NCI-H2227 (cell line): ENCODE results near the gene GJA3.

Source experiments
- DNase-seq: peaks from one replicate; lab custom pipeline; 2025; ENCODE audit not compliant: unreplicated experiment; lab: John Stamatoyannopoulos, UW

The GJA3 gene

GRCh38 chr13:20129076-20129475 lies 31.8 kb downstream of the GJA3 start:
- no peak for DNase-seq

DNA sequence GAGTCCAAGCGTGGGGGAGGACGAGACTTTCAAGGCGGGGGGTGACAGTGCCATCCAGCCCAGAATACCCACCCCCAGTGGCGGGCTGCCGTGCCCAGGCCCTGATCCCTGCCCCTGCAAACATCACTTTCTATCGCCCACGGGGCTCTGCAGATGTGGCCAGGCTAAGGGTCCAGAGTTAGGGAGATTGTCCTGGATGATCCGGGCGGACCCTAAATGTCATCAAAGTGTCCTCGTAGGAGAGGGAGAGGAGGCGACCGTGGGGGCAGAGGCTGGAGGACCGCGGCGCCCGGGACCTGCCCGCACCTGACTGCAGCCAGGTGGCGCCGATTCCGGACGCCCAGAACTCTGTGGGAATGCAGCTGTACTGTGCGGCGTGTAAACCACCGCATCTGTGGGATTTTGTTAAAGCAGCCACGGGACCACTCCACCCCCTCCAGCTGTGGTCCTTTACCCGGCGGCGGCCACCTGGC lies 32.4 kb downstream of the GJA3 start:
- DNase-seq: no peak

GRCh38 chr13:20127562-20128458 lies 33.0 kb downstream of the GJA3 start:
- DNase-seq: no peak

- no peak for DNase-seq
These were observed 33.6 kb downstream of the GJA3 start for GRCh38 chr13:20127262-20127561.

DNA sequence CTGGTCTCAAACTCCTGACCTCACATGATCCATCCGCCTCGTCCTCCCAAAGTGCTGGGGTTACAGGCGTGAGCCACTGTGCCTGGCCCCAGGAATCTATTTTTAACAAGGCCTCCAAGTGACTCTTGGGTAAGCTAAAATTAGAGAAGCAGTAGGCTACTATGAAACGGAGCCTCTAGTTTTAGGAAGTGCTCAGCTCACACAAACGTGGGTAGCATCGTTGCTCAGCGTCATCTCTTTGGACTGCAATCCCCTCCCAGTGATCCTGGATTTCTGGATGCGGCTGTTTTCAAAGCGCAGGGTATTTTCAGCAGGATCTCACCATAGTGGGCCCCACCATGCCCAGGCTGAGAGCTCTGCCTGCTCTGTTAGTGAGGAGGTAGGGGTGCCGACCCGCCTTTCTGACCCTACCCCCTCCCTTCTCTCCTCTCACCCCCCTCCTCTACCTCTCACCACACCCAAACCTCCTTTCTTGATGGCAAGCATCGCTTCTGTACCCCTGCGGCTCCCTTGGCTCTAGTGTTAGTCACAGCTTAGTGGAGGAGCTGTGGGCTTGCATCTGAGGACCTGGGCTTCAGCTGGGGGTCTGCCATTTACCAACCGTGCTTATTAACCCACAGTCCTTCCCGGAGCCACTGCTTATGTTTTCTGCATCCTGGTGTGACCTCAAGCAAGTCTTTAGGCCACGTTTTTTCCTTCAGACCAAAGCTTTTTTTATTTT lies 34.2 kb downstream of the GJA3 start:
- DNase-seq: no peak

DNA sequence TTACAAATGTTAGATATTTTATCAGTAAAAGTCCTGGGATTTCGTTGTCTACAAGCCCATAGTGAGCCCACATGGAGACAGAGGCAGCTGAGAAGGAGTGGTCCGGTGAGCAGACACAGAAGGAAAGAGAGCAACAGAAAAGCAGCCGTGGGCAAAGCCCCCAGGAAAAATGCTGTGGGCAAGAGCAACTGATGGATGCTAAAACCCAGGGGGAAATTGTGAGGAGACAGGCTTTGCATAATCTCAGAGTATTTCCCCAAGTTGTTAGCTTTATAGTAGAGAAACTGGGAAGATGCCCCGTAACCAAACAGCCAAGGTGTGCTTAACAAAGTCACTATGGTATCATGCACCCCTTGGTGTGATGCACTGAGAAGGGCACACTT lies 35.1 kb downstream of the GJA3 start:
- DNase-seq: no peak

GRCh38 chr13:20125129-20125782 lies 35.6 kb downstream of the GJA3 start:
- no peak for DNase-seq

- no peak for DNase-seq
These were observed 36.5 kb downstream of the GJA3 start for GRCh38 chr13:20124303-20124702.

- DNase-seq: no peak
These were observed 39.7 kb downstream of the GJA3 start for GRCh38 chr13:20121159-20121525.

DNA sequence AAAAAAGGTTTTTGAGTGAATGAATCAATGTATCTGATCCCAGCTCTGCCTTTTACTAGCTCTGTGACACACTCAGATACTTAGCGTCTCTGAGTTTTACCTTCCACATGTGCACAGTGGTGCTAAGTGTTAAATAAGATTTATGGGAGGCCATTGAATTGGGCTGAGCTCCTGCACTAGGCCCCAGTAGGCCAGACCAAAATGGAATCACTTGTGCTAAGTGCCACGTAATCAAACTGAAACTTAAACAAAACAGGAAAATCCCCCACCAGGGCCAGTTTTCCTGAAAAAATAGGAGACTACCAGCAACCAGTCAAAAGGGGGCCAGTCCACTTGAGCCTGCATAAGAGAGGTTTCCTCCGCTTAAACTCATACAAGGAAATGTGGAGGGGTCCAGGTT lies 40.9 kb downstream of the GJA3 start:
- DNase-seq: no peak

DNA sequence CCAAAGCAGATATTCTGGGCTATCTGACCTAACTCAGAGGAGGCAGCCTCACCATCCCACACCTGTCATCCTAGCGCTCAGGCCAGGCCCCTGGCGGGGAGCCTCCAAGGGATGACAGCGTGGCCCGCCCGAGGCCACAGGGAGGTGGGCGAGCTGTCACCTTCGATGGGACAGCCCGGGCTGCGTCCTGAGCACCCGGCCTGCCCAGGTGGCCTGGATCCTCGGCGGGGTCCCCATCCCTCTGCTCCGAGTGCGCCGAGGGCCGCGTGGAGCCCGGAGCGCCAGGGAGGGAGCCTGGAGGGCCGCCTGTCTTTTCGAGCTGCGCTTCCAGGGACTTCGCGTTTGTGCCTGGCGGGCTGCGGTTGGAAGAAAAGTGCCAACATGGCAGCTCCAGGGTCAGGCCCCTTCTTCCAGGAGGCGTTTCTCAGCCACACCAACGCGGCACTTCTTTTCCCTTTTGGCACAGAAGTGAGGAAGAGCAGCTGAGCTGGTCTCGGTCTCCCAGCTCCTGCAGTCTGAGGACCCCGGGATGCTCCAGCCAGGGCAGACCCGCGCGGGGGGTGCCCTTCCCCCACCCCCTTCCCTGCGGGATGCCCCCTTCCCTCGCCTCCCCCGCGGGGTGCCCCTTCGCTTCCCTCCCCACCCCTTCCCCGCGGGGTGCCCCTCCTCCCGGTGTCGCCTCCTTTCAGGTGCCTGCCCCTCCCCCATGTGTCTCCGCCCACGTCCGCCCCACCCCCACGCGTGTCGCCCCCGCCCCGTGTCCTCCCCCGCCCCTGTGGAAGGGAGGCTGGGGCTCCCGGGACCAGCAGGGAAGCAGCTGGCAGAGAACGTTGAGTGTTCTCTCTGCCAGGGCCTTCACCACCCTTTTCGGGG lies 42.3 kb downstream of the GJA3 start:
- DNase-seq: no peak

DNA sequence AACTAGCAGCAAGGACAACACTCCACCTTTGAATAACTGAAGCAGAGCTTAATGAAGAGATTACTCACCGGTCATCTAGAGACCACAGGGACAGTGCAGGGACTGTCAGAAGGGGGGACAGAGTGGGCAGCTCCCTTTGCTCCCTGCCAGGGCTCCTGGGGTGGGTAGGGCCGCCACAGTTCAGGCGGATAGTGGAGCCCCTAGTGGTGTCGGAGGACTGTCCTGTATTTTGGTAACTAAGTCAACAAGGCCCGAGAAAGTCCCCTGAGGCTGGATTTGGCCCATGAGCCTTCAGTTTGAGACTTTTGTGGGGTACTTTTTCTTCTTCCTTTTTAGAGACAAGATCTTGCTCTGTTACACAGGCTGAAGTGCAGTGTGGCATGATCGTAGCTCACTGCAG lies 44.6 kb downstream of the GJA3 start:
- DNase-seq: no peak

DNA sequence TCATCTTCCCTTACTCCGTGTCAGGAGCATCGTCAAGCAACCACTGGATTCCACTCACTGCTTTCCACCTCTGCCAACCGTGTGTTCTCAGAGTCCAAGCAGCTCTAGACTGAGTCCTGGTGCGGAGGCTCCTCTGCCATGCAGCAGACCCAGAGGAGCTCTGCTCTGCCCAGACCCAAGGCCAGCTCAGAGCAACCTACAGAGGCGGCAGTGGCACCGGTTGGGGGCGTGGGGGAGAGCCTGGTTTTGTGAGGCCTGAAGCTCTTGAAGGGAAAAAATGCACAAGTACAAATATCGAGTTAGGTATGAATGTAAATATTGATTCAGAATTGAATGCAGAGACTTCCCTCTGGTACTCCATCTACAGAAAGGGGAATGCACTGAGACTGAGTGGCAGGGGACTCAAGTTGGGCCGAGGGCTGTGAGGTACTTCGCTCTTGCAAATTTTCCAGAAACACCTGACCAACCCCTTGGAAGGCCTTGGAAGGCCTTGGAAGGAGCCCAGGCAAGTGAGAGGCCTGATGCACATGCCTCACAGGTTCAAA lies 46.7 kb downstream of the GJA3 start:
- DNase-seq: no peak

DNA sequence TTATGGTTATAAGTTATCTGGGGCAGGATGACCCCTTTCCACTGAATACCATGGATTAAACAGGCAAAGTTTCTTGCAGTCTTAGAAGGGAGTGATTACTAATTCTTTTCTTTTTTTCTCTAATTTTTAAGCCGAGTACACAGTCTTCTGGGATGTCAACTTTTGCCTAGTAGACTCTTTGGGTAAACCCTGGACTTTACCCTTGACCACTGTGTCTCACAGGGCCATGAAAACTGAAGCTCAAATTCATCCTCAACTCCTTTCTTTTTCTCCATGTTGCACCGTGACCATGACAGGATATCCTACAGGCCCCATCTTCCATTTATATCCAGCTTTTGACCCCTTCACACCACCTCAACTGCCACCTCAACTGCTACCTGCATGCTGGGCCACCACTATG lies 51.8 kb downstream of the GJA3 start:
- DNase-seq: no peak

DNA sequence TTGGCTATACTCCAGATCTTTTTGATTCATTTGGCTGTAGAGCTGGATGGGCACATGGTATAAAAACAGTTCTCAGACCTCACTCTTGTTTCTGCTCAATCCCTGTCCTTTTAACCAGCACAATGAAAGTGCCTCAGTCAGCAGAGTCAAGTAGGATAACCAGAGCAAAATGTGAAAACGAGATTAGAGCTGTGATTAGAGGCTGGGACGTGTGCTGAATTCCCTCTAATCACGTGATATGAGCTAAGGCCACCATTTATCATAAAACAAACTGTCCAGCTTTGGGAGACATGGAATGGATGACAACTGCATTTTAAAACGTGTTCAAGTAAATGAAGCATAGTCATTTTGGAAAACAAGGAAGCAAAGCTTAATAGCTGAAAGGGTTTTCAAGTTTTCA lies 54.1 kb downstream of the GJA3 start:
- no peak for DNase-seq

GRCh38 chr13:20105161-20105689 lies 55.6 kb downstream of the GJA3 start:
- no peak for DNase-seq

DNA sequence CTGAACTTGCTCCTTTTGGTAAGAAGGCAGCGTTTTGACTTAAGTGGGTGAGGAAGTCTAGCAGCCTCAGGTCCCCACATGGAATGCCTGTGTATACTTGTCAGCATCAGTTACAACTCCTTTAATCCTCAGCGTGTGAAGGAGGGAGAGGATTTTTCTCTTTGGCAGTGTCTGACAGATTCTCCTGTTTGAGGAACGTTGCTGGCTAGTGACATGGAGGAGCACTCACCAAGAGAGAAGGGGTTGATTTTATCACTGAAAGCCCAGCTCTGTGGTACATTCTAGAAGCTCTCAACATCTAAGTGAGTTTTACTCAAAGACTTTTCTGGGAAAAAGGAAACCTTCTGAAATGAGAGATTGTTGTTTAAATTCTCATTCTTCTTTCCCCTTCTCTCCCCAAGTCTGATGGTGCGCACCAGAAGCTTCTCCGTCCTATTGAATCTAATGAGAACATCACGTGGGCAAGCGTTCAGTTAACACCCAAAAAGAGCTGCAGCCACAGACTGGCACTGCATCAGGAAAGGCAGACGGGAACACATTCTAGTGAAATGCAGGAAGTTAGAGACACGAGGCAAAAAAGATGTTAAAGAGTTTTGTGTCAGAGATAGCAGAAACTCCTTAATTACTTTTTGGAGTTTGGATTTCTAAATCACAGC lies 58.2 kb downstream of the GJA3 start:
- DNase-seq: no peak

GRCh38 chr13:20101467-20102316 lies 59.2 kb downstream of the GJA3 start:
- DNase-seq: no peak

- DNase-seq: no peak
These were observed 61.5 kb downstream of the GJA3 start for GRCh38 chr13:20099319-20099718.
